ENCODE data around the gene SLCO2B1. TPM values are rescaled to one million over a fixed set of nuclear protein-coding genes. Genes with fewer than 3 reads are reported as not detected.

Gene SLCO2B1
- total RNA-seq, 1 donor from 2014 or later, result 0.54 TPM

DNA sequence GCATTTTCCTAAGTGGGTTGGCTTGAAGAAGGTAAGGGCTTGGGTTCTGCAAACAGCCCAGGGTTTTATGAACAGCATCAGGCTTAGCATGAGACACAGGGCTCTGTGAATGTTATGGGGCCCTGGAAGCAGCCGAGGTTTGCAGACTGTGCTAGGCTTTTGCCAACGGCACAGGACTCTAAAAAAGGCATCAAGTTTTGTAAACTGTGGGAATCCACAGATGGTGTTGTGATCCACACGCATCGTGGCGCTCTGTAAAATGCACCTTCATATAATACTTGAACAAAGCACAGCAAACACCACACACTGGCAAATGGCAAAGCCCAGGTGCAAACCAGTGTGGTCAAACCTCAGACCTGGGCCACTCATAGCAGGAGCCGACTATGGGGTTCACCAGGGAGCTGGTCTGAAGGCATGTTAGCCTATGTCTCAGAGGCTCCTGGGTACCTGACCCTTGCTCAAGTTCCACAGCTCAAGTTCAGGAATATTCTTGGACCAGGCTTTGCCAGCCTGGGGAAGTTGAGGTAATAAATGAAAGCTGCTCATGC lies 2.4 kb upstream of the SLCO2B1 start:
- H3K4me1 Mint-ChIP-seq (ENCODE audit: unreplicated experiment), result peaks cover 3% of the 10 kb centered on the region
- no peaks in the 10 kb centered on the region for H3K9me3 Mint-ChIP-seq (ENCODE audit: unreplicated experiment)
- no peak for DNase-seq (ENCODE audit: extremely low spot score, unreplicated experiment)
- H3K27me3 Mint-ChIP-seq (ENCODE audit: unreplicated experiment), result peaks cover 51% of the 10 kb centered on the region
- no peak overlapping the region for H3K27ac Mint-ChIP-seq (ENCODE audit: unreplicated experiment)
- TF ChIP-seq, protein P1, sequence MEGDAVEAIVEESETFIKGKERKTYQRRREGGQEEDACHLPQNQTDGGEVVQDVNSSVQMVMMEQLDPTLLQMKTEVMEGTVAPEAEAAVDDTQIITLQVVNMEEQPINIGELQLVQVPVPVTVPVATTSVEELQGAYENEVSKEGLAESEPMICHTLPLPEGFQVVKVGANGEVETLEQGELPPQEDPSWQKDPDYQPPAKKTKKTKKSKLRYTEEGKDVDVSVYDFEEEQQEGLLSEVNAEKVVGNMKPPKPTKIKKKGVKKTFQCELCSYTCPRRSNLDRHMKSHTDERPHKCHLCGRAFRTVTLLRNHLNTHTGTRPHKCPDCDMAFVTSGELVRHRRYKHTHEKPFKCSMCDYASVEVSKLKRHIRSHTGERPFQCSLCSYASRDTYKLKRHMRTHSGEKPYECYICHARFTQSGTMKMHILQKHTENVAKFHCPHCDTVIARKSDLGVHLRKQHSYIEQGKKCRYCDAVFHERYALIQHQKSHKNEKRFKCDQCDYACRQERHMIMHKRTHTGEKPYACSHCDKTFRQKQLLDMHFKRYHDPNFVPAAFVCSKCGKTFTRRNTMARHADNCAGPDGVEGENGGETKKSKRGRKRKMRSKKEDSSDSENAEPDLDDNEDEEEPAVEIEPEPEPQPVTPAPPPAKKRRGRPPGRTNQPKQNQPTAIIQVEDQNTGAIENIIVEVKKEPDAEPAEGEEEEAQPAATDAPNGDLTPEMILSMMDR (IDR thresholded peaks at IDR 0.05), result no peak
- H3K4me3 Mint-ChIP-seq (ENCODE audit: unreplicated experiment), result no peak overlapping the region
- H3K36me3 Mint-ChIP-seq (ENCODE audit: unreplicated experiment), result peaks cover 2% of the 10 kb centered on the region

DNA sequence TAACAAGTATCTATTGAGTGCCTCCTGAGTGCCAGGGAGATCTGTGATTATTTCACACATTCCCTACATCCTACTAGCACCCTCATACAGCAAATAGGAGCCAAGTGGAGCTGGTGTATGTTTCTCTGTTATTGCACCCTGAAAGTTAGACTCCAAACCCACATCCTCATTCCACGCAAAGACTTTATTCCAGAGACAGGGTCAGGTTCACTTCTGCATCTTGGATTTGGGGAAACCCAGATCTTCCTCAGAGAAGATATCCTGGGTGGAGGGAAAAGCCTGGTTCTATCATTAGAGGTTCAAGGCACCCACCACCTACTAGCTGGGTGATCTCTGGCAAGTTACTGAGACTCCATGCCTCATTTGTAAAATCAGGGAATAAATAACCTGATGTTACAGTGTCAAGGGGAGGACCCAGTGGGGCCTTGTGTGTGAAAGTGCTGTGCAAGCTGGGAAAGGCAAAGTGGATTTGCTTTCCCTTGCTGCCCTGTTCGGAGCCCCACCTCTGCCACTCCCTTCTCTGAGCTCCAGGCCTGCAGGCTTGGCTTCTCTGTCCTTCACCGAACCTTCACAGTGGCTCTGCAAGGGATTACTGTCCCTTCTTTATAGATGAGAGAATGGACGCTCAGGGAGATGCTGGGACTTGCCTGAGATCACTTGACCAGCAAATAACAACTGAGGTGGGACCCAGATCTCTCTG lies 991 bp upstream of the SLCO2B1 start:
- no peak overlapping the region for H3K27ac Mint-ChIP-seq (ENCODE audit: unreplicated experiment)
- H3K36me3 Mint-ChIP-seq (ENCODE audit: unreplicated experiment), result peaks cover 2% of the 10 kb centered on the region
- H3K4me1 Mint-ChIP-seq (ENCODE audit: unreplicated experiment), result no peaks in the 10 kb centered on the region
- DNase-seq (ENCODE audit: extremely low spot score, unreplicated experiment), result no peak
- H3K9me3 Mint-ChIP-seq (ENCODE audit: unreplicated experiment), result no peaks in the 10 kb centered on the region
- no peak overlapping the region for H3K4me3 Mint-ChIP-seq (ENCODE audit: unreplicated experiment)
- TF ChIP-seq, protein P1 (IDR thresholded peaks at IDR 0.05), result no peak
- H3K27me3 Mint-ChIP-seq (ENCODE audit: unreplicated experiment), result peaks cover 51% of the 10 kb centered on the region

DNA sequence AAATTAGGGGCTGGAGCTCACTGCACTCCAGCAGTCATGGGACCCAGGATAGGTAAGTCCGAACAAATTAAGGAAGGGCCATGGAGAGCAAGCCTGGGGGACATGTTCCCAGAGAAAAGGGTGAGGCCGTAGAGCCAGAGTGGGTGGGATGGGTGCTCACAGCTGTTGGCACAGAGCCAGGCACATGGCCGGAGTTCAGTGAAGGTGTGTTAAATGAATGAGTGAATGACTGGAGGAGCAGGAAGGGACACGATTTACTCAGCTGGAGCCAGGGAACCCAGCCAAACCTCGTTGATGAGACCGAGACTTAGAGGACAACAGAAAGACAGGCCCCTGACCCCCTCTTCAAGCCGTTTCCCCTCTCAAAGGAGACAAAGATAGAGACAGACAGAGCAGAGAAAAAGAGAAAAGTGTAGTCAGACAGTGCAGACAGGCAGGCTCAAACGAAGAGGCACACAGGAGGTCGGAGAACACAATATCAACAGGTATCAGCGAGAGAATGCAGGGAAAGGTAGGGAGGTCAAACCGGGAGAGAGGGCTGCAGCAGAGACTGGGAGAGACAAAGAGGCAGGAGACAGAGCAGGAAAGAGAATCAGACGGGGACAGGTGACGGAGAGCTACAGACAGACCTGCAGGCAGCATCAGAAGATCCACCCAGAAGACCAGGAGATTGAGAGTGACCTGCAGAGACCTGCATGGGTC lies 590 bp downstream of the SLCO2B1 start:
- Mint-ChIP-seq H3K36me3 (ENCODE audit: unreplicated experiment) (peaks cover 2% of the 10 kb centered on the region), H3K4me1 (ENCODE audit: unreplicated experiment) (no peaks in the 10 kb centered on the region), H3K4me3 (ENCODE audit: unreplicated experiment) (no peak overlapping the region), H3K27ac (ENCODE audit: unreplicated experiment) (no peak overlapping the region), H3K9me3 (ENCODE audit: unreplicated experiment) (no peaks in the 10 kb centered on the region), H3K27me3 (ENCODE audit: unreplicated experiment) (peaks cover 42% of the 10 kb centered on the region)
- TF ChIP-seq, protein P1 (IDR thresholded peaks at IDR 0.05), result no peak
- no peak for DNase-seq (ENCODE audit: extremely low spot score, unreplicated experiment)

DNA sequence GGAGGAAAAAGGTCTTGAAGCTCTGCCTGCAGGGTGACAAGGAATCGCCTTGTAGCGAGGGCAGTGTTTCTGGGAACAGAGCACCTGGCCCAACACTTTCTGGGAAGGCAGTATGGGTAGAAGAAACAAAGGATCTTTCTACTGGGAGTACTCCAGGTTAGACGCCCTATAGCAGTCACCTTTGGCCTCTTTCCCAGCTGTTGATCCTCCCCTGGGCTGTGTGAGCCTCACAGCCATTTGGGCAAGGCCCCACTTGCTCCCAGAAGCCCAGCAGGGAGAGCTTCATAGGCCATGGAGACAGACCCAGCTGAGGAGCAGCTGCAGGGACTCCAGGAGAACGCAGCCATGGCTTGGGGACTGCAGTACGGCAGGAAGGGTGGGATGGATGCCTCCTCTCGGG lies 1.2 kb downstream of the SLCO2B1 start:
- no peak overlapping the region for H3K27ac Mint-ChIP-seq (ENCODE audit: unreplicated experiment)
- peaks cover 36% of the 10 kb centered on the region for H3K27me3 Mint-ChIP-seq (ENCODE audit: unreplicated experiment)
- H3K4me3 Mint-ChIP-seq (ENCODE audit: unreplicated experiment), result no peak overlapping the region
- no peak for DNase-seq (ENCODE audit: extremely low spot score, unreplicated experiment)
- H3K36me3 Mint-ChIP-seq (ENCODE audit: unreplicated experiment), result peaks cover under 1% of the 10 kb centered on the region
- TF ChIP-seq, protein P1 (IDR thresholded peaks at IDR 0.05), result no peak
- H3K4me1 Mint-ChIP-seq (ENCODE audit: unreplicated experiment), result no peaks in the 10 kb centered on the region
- no peaks in the 10 kb centered on the region for H3K9me3 Mint-ChIP-seq (ENCODE audit: unreplicated experiment)
